ENCODE results near the gene ANKDD1A.
A peak's percentile ranks its signal among the peaks of the same experiment; 100 is the strongest.

Gene ANKDD1A

DNA sequence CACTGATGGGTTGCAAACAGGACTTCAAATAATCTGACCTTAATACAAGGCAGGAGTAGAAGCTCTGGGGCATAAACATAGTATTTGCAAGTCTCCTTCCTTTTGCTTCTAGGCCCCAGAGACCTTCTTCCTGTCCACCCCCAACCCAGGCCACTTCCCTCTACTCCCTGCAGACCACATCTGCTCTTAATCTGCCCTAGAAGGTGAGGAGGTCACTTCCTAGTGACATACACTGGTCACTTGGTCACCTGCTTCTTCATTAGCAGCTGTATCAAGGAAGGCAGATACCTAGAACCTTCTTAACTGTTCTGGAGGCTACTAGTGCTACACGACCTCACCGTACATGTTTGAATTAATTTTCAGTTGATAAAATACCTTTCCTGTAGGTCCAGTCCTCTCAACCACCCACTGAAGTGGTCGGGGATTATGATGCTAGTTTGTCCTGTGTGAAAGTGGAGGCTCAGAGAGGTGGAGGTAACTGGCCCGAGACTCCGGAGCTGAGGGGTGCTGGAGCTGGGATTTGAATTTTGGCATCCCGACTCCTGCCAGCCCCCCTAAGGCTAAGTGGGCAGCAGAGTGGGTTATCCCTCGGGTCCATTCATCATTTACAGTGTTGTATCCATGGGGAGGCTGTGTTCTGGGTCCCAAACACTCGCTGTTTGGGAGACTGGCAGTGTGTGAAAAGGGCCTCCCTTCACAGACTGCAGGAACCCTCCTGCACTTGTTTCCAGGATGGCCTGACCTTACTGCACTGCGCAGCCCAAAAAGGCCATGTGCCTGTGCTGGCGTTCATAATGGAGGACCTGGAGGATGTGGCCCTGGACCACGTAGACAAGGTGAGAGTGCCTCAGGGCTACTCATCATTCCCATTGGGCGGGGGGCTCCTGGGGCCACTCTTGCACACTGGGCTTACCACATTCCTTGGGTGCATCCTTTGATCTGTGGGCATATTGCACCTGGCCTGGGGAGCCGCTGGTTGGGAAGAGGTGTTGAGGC is 13.9 kb downstream of the ANKDD1A start:
- DNase-seq = no peak

- DNase-seq = no peak
These were observed 15.0 kb downstream of the ANKDD1A start for GRCh38 chr15:64926661-64927060.

GRCh38 chr15:64928626-64929220 is 17.0 kb downstream of the ANKDD1A start:
- DNase-seq = peak; percentile 18

- DNase-seq = no peak
These were observed 18.4 kb downstream of the ANKDD1A start for GRCh38 chr15:64930019-64930652.

GRCh38 chr15:64930778-64931371 is 19.2 kb downstream of the ANKDD1A start:
- no peak for DNase-seq

GRCh38 chr15:64931381-64931780 is 19.7 kb downstream of the ANKDD1A start:
- DNase-seq = no peak

DNA sequence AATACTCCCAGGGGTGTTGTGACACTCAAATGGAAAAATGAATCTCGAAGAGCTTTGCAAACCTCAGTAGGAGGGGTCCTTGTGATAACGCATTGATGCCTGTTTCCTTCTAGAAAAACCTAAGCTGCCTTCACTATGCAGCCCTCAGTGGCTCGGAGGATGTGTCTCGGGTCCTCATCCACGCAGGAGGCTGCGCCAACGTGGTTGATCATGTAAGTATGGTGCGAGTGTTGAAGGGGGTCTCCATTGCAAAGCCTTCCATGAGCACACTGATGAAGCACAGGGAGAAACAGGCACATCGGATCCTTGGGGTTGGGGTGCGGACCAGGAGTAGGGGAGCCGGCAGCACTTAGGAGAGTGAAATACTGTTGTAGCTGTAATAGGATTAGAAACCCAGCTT is 22.3 kb downstream of the ANKDD1A start:
- no peak for DNase-seq

- DNase-seq = peak; percentile 62
These were observed 26.5 kb downstream of the ANKDD1A start for GRCh38 chr15:64938192-64938591.

DNA sequence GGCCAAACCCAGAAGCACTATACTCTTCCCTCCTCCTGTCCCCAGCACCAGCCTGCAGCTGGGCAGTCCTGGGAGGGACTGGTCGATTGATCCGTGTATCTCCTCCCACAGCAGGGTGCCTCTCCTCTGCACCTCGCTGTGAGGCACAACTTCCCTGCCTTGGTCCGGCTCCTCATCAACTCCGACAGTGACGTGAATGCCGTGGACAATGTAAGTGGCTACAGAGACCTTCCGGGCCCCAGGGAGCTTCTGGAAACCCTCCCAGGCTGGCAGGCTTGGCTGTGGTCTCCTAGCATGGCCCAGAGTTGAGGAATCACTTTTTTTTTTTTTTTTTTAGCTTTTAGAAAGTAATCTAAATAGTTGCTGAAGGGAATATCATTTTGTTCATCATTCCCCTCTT is 30.7 kb downstream of the ANKDD1A start:
- no peak for DNase-seq

GRCh38 chr15:64943512-64944225 is 32.0 kb downstream of the ANKDD1A start:
- no peak for DNase-seq

GRCh38 chr15:64944961-64945360 is 33.3 kb downstream of the ANKDD1A start:
- no peak for DNase-seq

- no peak for DNase-seq
These were observed 35.5 kb downstream of the ANKDD1A start for GRCh38 chr15:64947211-64947610.

- no peak for DNase-seq
These were observed 37.2 kb downstream of the ANKDD1A start for GRCh38 chr15:64948916-64949315.

DNA sequence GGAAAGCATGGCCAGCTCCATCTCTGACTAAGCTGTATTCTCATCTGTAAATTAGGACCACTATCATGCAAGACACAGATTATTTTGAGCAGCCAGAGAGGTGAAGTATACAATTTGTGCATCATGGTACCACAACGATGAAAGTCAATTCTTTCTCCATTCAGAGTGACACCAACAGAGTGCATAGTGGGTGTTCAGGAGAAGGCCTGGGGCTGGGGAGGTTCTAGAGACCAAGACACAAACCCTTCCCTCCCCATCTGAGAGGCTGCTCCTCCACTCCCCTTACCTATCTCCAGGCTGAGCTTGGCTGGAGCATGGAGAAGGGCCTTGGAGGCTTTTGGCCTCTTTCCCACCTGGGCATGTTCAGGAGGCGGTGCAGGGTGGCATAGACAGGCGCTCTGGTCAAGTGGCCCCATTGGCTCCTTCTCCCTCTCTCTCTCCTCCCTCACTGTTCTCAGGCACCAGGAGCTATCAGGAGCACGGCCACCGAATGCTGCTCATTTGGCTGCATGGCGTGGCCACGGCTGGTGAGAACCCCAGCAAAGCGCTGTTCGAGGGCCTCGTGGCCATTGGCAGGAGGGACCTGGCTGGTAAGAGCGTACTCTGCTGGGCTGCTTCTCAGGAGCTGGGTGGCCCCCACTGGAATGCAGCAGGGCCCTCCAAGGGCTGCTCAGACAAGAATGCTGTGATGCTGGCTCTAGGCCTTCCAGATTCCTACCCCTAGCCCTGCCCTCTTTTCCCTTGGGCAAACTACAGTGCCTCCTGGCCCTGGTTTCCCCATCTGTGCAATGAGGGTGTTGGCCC is 37.9 kb downstream of the ANKDD1A start:
- DNase-seq = no peak

DNA sequence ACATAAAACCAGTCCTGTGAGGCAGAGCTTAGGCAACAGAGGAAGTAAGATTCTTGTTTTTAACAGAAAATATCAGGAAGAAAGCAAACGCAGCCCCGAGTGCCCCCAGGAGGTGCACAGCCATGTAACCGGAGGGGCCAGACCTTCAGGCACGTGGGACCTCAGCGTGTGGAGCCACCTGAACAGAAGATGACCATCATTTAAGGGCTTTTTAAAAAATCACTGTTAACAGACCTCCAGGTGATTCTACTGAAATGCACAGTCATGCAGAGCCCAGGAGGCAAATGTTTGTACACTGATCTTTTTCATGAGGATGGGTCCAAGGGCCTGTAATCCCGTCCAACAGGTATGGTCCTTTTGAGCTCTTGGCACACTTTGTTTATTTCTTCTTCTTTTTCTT is 39.2 kb downstream of the ANKDD1A start:
- DNase-seq = peak; percentile 11

DNA sequence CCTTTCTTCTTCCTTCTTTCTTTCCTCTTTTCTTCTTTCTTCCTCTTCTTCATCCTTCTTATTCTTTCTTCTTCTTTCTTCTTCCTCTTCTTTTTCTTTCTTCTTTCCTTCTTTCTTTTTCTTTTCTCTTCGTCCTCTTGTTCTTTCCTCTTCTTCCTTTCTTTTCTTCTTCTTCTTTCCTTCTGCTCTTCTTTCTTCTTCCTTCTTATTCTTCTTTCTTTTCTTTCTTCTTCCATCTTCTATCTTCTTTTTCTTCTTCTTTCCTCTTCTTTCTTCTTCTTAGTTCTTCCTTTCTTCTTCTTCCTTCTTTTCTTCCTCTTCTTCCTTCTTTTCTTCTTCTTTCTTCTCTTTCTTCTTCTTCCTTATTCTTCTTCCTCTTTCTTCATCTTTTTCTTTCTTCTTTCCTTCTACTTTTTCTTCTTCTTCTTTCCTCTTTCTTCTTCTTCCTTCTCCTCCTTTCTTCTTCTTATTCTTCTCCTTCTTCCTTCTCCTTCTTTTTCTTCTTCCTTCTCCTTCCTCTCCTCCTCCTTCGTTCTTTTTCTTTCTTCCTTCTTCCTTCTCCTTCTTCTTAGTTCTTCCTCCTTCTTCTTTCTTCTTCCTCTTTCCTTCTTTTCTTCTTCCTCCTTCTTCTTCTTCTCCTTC is 40.2 kb downstream of the ANKDD1A start:
- DNase-seq = no peak

GRCh38 chr15:64954395-64954794 is 42.7 kb downstream of the ANKDD1A start:
- no peak for DNase-seq

DNA sequence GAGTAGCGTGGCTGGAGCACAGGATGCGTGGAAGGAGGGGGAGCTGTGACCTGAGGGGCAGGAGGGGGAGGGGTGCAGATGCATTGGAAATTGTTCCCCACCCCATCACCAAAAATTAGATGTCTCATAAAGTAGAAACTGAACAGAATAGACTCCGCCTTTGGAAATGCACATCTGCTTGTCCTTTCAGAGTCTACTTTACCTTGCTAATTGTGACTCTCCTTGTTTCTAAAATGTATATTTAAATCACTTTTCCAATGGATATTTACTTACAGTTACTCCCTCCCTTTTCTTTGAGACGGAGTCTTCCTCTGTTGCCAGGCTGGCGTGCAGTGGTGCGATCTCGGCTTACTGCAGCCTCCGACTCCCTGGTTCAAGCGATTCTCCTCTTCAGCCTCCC is 47.4 kb downstream of the ANKDD1A start:
- no peak for DNase-seq

DNA sequence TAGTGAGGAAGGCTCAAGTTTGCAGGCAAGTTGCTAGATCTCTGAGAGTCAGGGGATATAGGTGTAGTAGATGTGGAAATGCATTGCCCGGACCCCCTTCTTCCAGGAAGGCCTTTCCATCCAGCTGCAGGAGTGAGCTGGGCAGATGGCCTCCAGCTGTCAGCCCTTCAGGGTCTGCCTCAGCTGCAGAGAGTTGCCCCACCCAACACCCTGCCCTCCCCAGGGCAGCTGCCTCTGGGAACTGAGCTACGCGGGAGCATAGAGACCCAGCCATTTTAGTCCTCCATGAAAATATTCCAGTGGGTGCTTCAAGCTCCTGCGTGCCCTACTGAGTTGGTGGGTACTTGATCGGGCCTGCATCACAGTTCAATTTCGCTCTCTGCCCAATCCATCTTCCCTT is 48.5 kb downstream of the ANKDD1A start:
- DNase-seq = no peak

DNA sequence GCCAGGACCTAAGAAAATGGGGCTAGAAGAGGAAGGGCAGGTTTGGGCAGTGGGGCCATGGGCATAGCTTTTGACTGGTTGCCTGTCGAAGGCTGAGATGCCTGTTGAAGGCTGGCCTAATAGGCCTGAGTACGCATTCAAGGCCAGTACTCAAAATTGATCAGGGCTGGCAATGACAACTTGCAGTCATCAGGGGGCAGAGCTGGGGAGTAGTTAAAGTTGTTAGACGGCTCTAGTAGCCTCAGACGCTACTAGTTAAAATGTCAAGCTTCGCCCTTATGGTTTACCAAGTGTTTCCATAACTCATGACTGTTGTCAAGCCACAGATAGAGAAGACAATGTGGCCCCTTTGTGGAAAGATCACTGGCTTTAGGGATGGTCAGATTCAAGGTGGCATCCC is 49.3 kb downstream of the ANKDD1A start:
- no peak for DNase-seq

GRCh38 chr15:64969401-64969800 is 57.7 kb downstream of the ANKDD1A start:
- DNase-seq = no peak
